H1 (cell line): ENCODE data around the gene ABHD8. TPM values are rescaled to one million over a fixed set of nuclear protein-coding genes. Genes with fewer than 3 reads are reported as not detected.

Source experiments
- CEBPB ChIP-seq: IDR thresholded peaks from 2 replicates; pipeline ENCODE4 v1.6.1; 2012; ENCODE audit warnings: low read depth, low read length
- CHD2 ChIP-seq: IDR thresholded peaks from 2 replicates; pipeline ENCODE4 v1.6.1; 2012; ENCODE audit warnings: low read length, improper control_type of control experiment
- EGR1 ChIP-seq: IDR thresholded peaks from 2 replicates; pipeline ENCODE4 v1.6.1; 2011; ENCODE audit warnings: low read depth, low read length, borderline replicate concordance
- EP300 ChIP-seq, 2 experiments: IDR thresholded peaks; 1 replicate in 1 of 2; 2 replicates in 1 of 2; pipeline ENCODE4 v1.6.1; 2011 to 2012; ENCODE audit warnings: low read depth in 2 of 2, low read length in 2 of 2, mild to moderate bottlenecking in 2 of 2, borderline replicate concordance in 1 of 2, inconsistent platforms in 1 of 2, moderate library complexity in 1 of 2
- GABPA ChIP-seq: IDR thresholded peaks from 2 replicates; pipeline ENCODE4 v1.6.1; 2011; ENCODE audit warnings: mild to moderate bottlenecking, low read length, moderate library complexity, borderline replicate concordance; ENCODE audit not compliant: insufficient read depth
- KDM1A ChIP-seq: fragments of 200-600, 300-600 bp; sonication (generic); IDR thresholded peaks from 2 replicates; pipeline ENCODE4 v1.7.1; 2016; ENCODE audit warnings: mild to moderate bottlenecking, low read length, borderline replicate concordance
- KDM5A ChIP-seq: fragments of 200-600 bp; IDR thresholded peaks from 2 replicates; pipeline ENCODE4 v1.7.1; 2012; ENCODE audit warnings: mild to moderate bottlenecking, low read length, inconsistent platforms, mixed read lengths
- NRF1 ChIP-seq: IDR thresholded peaks from 2 replicates; pipeline ENCODE4 v1.6.1; 2011; ENCODE audit warnings: mild to moderate bottlenecking, low read depth, low read length, improper control_type of control experiment
- POLR2AphosphoS5 ChIP-seq: IDR thresholded peaks from 2 replicates; pipeline ENCODE4 v1.6.1; 2011; ENCODE audit warnings: low read depth, low read length
- RBBP5 ChIP-seq: IDR thresholded peaks from 2 replicates; pipeline ENCODE4 v1.7.1; 2012; ENCODE audit warnings: low read depth, mild to moderate bottlenecking, inconsistent platforms, low read length, moderate library complexity, borderline replicate concordance
- SIN3A ChIP-seq, 2 experiments: IDR thresholded peaks in 1 of 2; conservative IDR thresholded peaks in 1 of 2; 2 replicates each; pipeline ENCODE4 v1.6.1; 2011 to 2012; ENCODE audit warnings: low read length in 2 of 2, improper control_type of control experiment in 1 of 2, low read depth in 1 of 2, mild to moderate bottlenecking in 1 of 2
- SIX5 ChIP-seq: IDR thresholded peaks from 2 replicates; pipeline ENCODE4 v1.6.1; 2011; ENCODE audit warnings: mild to moderate bottlenecking, low read depth, low read length
- SP1 ChIP-seq: IDR thresholded peaks from 2 replicates; pipeline ENCODE4 v1.6.1; 2011; ENCODE audit warnings: low read depth, low read length
- TAF7 ChIP-seq: optimal IDR thresholded peaks from 2 replicates; pipeline ENCODE3; 2011; ENCODE audit warnings: low read depth, mild to moderate bottlenecking, inconsistent platforms, low read length, moderate library complexity, borderline replicate concordance
- TBP ChIP-seq: IDR thresholded peaks from 2 replicates; pipeline ENCODE4 v1.6.1; 2011; ENCODE audit warnings: low read depth, low read length, improper control_type of control experiment
- TEAD4 ChIP-seq: IDR thresholded peaks from 2 replicates; pipeline ENCODE4 v1.6.1; 2012; ENCODE audit warnings: low read depth, low read length, inconsistent platforms, mixed read lengths
- polyA plus RNA-seq, 7 experiments: library from polyadenylated mRNA; depleted of rRNA in 3 of 7; stranded (reverse) in 5 of 7; unstranded in 2 of 7; fragments of >200 nt in 5 of 7; fragments of 200-250 nt in 2 of 7; gene quantifications; 1 replicate in 5 of 7; 2 replicates in 1 of 7; 4 replicates in 1 of 7; pipeline versions ENCODE4 v1.2.1 to v1.2.3, GENCODE V29; 2011 to 2013; ENCODE audit warnings: missing spikeins in 2 of 7, mixed read lengths in 2 of 7
- total RNA-seq: library from RNA; stranded (reverse); fragmentation: NEBNext Ultra II Directional; extraction: Animal tissue kit (Norgen Biotek cat#: 25700); gene quantifications from 2 replicates; pipeline ENCODE4 v1.2.1, GENCODE V29; 2021
- TF ChIP-seq, protein P1 (sequence below): IDR thresholded peaks from 2 replicates; pipeline ENCODE4 v1.6.1; 2012; ENCODE audit warnings: inconsistent platforms
- TF ChIP-seq, protein P2 (sequence below): IDR thresholded peaks from 2 replicates; pipeline ENCODE4 v1.6.1; 2012; ENCODE audit warnings: inconsistent platforms
- TF ChIP-seq, protein P3 (sequence below): IDR thresholded peaks from 2 replicates; pipeline ENCODE4 v1.6.1; 2011; ENCODE audit warnings: low read depth, mild to moderate bottlenecking, low read length; ENCODE audit not compliant: insufficient read depth

The ABHD8 gene
- total and polyA plus RNA-seq, 2 of the 8 experiments (the other 6 are each of a cell fraction or from before 2014, with no cell fraction given): 11.3 to 18.7 TPM

DNA sequence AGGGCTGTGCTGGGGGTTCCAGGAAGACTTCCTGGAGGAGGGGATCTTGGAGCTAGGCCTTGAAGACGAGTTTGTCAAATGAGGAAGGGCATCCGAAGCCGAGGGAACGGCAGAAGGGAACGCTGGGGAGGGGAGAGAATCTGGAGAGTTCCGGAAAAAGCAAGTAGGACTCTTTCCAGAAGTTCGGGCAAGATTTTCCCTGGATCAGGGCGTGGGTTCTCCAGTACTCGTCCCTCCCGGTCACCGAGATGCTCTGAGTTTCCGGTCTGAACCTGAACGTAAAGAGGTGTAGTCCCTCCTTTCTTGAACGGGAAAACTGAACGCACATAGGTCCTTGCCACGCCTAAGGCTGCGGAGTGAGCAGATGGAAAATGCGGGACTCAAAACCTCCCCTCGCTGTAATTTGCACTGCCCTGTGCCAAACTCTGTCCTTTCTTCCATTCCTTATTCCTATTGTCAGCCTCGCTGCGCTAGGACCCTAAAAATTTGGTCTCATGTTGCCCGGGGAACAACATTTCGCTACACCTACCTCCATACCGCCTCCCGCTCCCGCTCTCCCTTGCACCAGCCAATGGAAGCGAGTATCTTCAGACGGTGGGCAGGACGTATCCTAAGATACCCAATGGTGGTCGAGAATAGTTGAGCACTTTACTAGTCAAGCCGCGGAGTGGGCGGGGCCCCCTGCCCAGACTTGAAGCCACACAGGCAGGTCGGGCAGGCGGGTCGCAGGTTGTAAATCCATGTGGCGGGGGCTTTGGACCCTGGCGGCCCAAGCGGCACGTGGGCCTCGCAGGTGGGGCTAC lies 33.8 kb upstream of the ABHD8 start, which contains the start of gene GTPBP3 (continued):
- TF ChIP-seq EP300 (IDR thresholded peaks at IDR 0.05; ENCODE audit: borderline replicate concordance in 1 of 2, low read depth in 2 of 2, low read length in 2 of 2) (no peak), TEAD4 (peak; percentile 42; the same call in 1 of the 2 replicates), GABPA (peak; percentile 86), TBP (peak; percentile 67), NRF1 (no peak), CEBPB (no peak), SIX5 (peak; percentile 29; the same call in 1 of the 2 replicates), EGR1 (0 out of 2 replicates have a peak, but pooled peaks have one; percentile 16), SIN3A (conservative IDR thresholded peaks at IDR 0.05 in 1 of 2, IDR thresholded peaks at IDR 0.05 in 1 of 2; ENCODE audit: low read depth in 1 of 2, low read length in 2 of 2) (peak in 1 of 2 experiments; percentile 73; a peak in 2 of 4 replicates), TAF7 (peak; percentile 12), RBBP5 (peak; percentile 53; the same call in 1 of the 2 replicates), CHD2 (peak; percentile 71), KDM5A (peak; percentile 80), POLR2AphosphoS5 (peak; percentile 44), SP1 (peak; percentile 92), KDM1A (peak; percentile 26; the same call in 1 of the 2 replicates)
- TF ChIP-seq, protein P1, sequence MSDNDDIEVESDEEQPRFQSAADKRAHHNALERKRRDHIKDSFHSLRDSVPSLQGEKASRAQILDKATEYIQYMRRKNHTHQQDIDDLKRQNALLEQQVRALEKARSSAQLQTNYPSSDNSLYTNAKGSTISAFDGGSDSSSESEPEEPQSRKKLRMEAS: peak; percentile 89
- TF ChIP-seq, protein P2, sequence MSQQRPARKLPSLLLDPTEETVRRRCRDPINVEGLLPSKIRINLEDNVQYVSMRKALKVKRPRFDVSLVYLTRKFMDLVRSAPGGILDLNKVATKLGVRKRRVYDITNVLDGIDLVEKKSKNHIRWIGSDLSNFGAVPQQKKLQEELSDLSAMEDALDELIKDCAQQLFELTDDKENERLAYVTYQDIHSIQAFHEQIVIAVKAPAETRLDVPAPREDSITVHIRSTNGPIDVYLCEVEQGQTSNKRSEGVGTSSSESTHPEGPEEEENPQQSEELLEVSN: peak; percentile 97
- TF ChIP-seq, protein P3, sequence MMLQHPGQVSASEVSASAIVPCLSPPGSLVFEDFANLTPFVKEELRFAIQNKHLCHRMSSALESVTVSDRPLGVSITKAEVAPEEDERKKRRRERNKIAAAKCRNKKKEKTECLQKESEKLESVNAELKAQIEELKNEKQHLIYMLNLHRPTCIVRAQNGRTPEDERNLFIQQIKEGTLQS: no peak
